HCT116 (cell line): ENCODE measurements around the gene CCN5. TPM values are rescaled to one million over a fixed set of nuclear protein-coding genes. Genes with fewer than 3 reads are reported as not detected.

Experiments used
- ATAC-seq: fragments of 200-7000 bp; cut with Tn5 transposase; 2 replicates; pipeline ENCODE4 v1.9.1; 2020; ENCODE audit warnings: mild to moderate bottlenecking, moderate library complexity
- BruUV-seq: library from RNA; stranded (reverse); fragments of 400-500 nt; replicated peaks from 2 replicates; lab custom pipeline; 2021; lab: Mats Ljungman, UMichigan
- CTCF ChIA-PET: fragments of 300-600 bp; sonication (Branson Sonifier 250); formaldehyde crosslinking; loops from one replicate; lab custom pipeline; 2021; ENCODE audit warnings: antibody characterized with exemption; lab: Charles Lee
- POLR2A ChIA-PET: fragments of 300-600, 350-600 bp; sonication (Branson Sonifier 250); formaldehyde crosslinking; loops from one replicate; lab custom pipeline; 2021; ENCODE audit warnings: antibody characterized with exemption; lab: Charles Lee
- RAD21 ChIA-PET, 2 experiments: fragments of 300-600 bp; sonication (Branson Sonifier 250); formaldehyde crosslinking; loops; one replicate each; lab custom pipeline; 2023; ENCODE audit warnings: low total read pairs in 2 of 2; ENCODE audit not compliant: uncharacterized antibody in 2 of 2, unreplicated experiment in 2 of 2, low non-redundant PET in 1 of 2; lab: Charles Lee
- DNase-seq: peaks from one replicate; pipeline ENCODE4 v3.0.0-alpha.2; 2010; ENCODE audit warnings: low read depth, low spot score
- H2AFZ ChIP-seq: fragments of 200-600 bp; shearing (Covaris generic), sonication (generic); 2 replicates; pipeline ENCODE4 v1.6.1; 2017; ENCODE audit warnings: low read depth, mixed run types, mixed read lengths, antibody characterized with exemption, low read length; ENCODE audit not compliant: poor library complexity, severe bottlenecking
- H3K27ac ChIP-seq: 2 replicates; pipeline ENCODE4 v1.5.1; 2012; ENCODE audit warnings: low read depth, low read length
- H3K27me3 ChIP-seq: fragments of 200-600 bp; sonication (generic); 2 replicates; pipeline ENCODE4 v1.6.1; 2016; ENCODE audit warnings: mixed run types, low read length, mixed read lengths; ENCODE audit not compliant: insufficient read depth
- H3K36me3 ChIP-seq, 2 experiments: fragments of 200-500 bp in 1 of 2; fragments of 200-600 bp in 1 of 2; sonication (Bioruptor generic) in 1 of 2; sonication (generic) in 1 of 2; 2 replicates each; pipeline versions ENCODE4 v1.5.1 to v1.6.1; 2014 to 2016; ENCODE audit warnings: low read length in 2 of 2, inconsistent platforms in 1 of 2, mixed read lengths in 1 of 2, mixed run types in 1 of 2; ENCODE audit not compliant: insufficient read depth in 2 of 2, control insufficient read depth in 1 of 2
- H3K4me1 ChIP-seq, 2 experiments: fragments of 200-600 bp in 1 of 2; sonication (generic) in 1 of 2; 2 replicates each; pipeline versions ENCODE4 v1.5.1 to v1.6.1; 2012 to 2017; ENCODE audit warnings: low read length in 2 of 2, inconsistent platforms in 1 of 2, mild to moderate bottlenecking in 1 of 2, mixed read lengths in 1 of 2, mixed run types in 1 of 2, moderate library complexity in 1 of 2; ENCODE audit not compliant: insufficient read depth in 2 of 2, control insufficient read depth in 1 of 2
- H3K4me2 ChIP-seq: fragments of 200-600 bp; sonication (generic); 2 replicates; pipeline ENCODE4 v1.6.1; 2017; ENCODE audit warnings: mixed run types, low read length, mixed read lengths
- H3K4me3 ChIP-seq, 2 experiments: fragments of 200-600 bp in 1 of 2; sonication (generic) in 1 of 2; replicated peaks in 1 of 2; 2 replicates each; pipeline ENCODE4 v1.5.1; 2011 to 2016; ENCODE audit warnings: low read length in 2 of 2, control low read depth in 1 of 2, low read depth in 1 of 2, mild to moderate bottlenecking in 1 of 2, mixed read lengths in 1 of 2, mixed run types in 1 of 2
- H3K79me2 ChIP-seq: fragments of 200-600 bp; sonication (generic); 2 replicates; pipeline ENCODE4 v1.6.1; 2017; ENCODE audit warnings: mild to moderate bottlenecking, mixed run types, low read length, moderate library complexity, mixed read lengths; ENCODE audit not compliant: insufficient read depth
- H3K9ac ChIP-seq: fragments of 200-600 bp; sonication (generic); 2 replicates; pipeline ENCODE4 v1.6.1; 2016; ENCODE audit warnings: low read length, mixed read lengths
- H3K9me2 ChIP-seq: fragments of 200-600 bp; sonication (generic), shearing (Covaris generic); 2 replicates; pipeline ENCODE4 v1.6.1; 2017; ENCODE audit warnings: mixed run types, mild to moderate bottlenecking, moderate library complexity; ENCODE audit not compliant: insufficient read depth
- H3K9me3 ChIP-seq, 2 experiments: fragments of 200-500 bp in 1 of 2; fragments of 200-600 bp in 1 of 2; sonication (Bioruptor generic) in 1 of 2; sonication (generic) in 1 of 2; 2 replicates each; pipeline ENCODE4 v1.6.1; 2014 to 2017; ENCODE audit warnings: low read length in 2 of 2, mixed read lengths in 2 of 2, inconsistent platforms in 1 of 2, low read depth in 1 of 2, mild to moderate bottlenecking in 1 of 2, mixed run types in 1 of 2, moderate library complexity in 1 of 2; ENCODE audit not compliant: control insufficient read depth in 1 of 2, insufficient read depth in 1 of 2
- H4K20me1 ChIP-seq: fragments of 200-600 bp; sonication (generic), shearing (Covaris generic); 2 replicates; pipeline ENCODE4 v1.6.1; 2017; ENCODE audit warnings: mixed run types, mild to moderate bottlenecking, moderate library complexity; ENCODE audit not compliant: insufficient read depth
- CBX3 ChIP-seq: IDR thresholded peaks from 2 replicates; pipeline ENCODE4 v1.6.1; 2012; ENCODE audit warnings: low read depth
- CEBPB ChIP-seq: IDR thresholded peaks from 2 replicates; pipeline ENCODE4 v1.6.1; 2012; ENCODE audit warnings: low read depth
- CTCF ChIP-seq, 3 experiments: fragments of 200-600 bp in 1 of 3; sonication (generic) in 1 of 3; IDR thresholded peaks in 2 of 3; conservative IDR thresholded peaks in 1 of 3; 2 replicates each; pipeline ENCODE4 v1.5.1; 2012 to 2017; ENCODE audit warnings: low read depth in 2 of 3, low read length in 2 of 3, antibody characterized with exemption in 1 of 3, borderline replicate concordance in 1 of 3, control low read depth in 1 of 3, mild to moderate bottlenecking in 1 of 3, mixed read lengths in 1 of 3, mixed run types in 1 of 3, moderate library complexity in 1 of 3; ENCODE audit not compliant: insufficient read depth in 1 of 3
- JUND ChIP-seq: IDR thresholded peaks from 2 replicates; pipeline ENCODE4 v1.6.1; 2012
- RAD21 ChIP-seq: IDR thresholded peaks from 2 replicates; pipeline ENCODE4 v1.6.1; 2012; ENCODE audit warnings: low read depth, mild to moderate bottlenecking
- SP1 ChIP-seq: IDR thresholded peaks from 2 replicates; pipeline ENCODE4 v1.6.1; 2012; ENCODE audit warnings: low read depth
- intact Hi-C: fragments of 100-400 bp; cut with micrococcal nuclease; formaldehyde crosslinking; loops from 2 replicates; pipeline ENCODE4 v1.10.0; 2022
- total RNA-seq: library from RNA; stranded (reverse); gene quantifications from one replicate; pipeline ENCODE4 v1.2.1, GENCODE V29; 2021; ENCODE audit not compliant: unreplicated experiment

The CCN5 gene
- total RNA-seq, 1 experiment from 2014 or later = 0.20 TPM

GRCh38 chr20:44716309-44717106 lies 1.3 kb downstream of the CCN5 start:
- no peaks in the 10 kb centered on the region for H3K79me2 ChIP-seq
- TF ChIP-seq JUND = no peak
- TF ChIP-seq CBX3 = no peak
- no peak for TF ChIP-seq CEBPB
- H3K4me3 ChIP-seq = no peak overlapping the region
- H3K27ac ChIP-seq = no peak overlapping the region
- ATAC-seq = no peak
- H2AFZ ChIP-seq = no peak overlapping the region
- H3K9me3 ChIP-seq = no peaks in the 10 kb centered on the region
- no TSS peak for BruUV-seq
- CTCF ChIA-PET = no interaction called here
- H3K4me2 ChIP-seq = no peak overlapping the region
- 0 out of 2 replicates have a peak, but pooled peaks cover 3% of the 10 kb centered on the region for H3K27me3 ChIP-seq
- POLR2A ChIA-PET = no interaction called here
- H3K4me1 ChIP-seq = peaks cover 39 to 41% of the 10 kb centered on the region in 2 experiments
- H4K20me1 ChIP-seq = no peaks in the 10 kb centered on the region
- H3K9ac ChIP-seq = no peak overlapping the region
- RAD21 ChIA-PET = no interaction called here
- intact Hi-C loops = no loop called here
- no peaks in the 10 kb centered on the region for H3K9me2 ChIP-seq
- H3K36me3 ChIP-seq = no peaks in the 10 kb centered on the region
- DNase-seq = no peak

GRCh38 chr20:44717986-44718385 lies 2.8 kb downstream of the CCN5 start:
- Histone ChIP-seq H4K20me1 (no peaks in the 10 kb centered on the region), H3K9me2 (no peaks in the 10 kb centered on the region), H2AFZ (no peak overlapping the region), H3K4me2 (peak overlapping the region; percentile 41), H3K36me3 (no peaks in the 10 kb centered on the region), H3K4me3 (no peak overlapping the region), H3K27ac (no peak overlapping the region), H3K27me3 (no peaks in the 10 kb centered on the region), H3K79me2 (no peaks in the 10 kb centered on the region), H3K9ac (no peak overlapping the region), H3K4me1 (peaks cover 46 to 47% of the 10 kb centered on the region in 2 experiments), H3K9me3 (no peaks in the 10 kb centered on the region)
- TF ChIP-seq CTCF (IDR thresholded peaks at IDR 0.05 in 2 of 3, conservative IDR thresholded peaks at IDR 0.05 in 1 of 3; ENCODE audit: borderline replicate concordance in 1 of 3, insufficient read depth in 1 of 3, low read depth in 2 of 3, low read length in 2 of 3) (peak in 2 of 3 experiments; percentile 73 to 74; a peak in 4 of 6 replicates), SP1 (no peak), RAD21 (peak; percentile 19; the same call in 1 of the 2 replicates)
- ChIA-PET POLR2A (no interaction called here), CTCF (interaction anchor here (0.7 to 1.5 kb wide), 2 partner anchors 14 to 602 kb away, joined by 3 to 4 read pairs; no protein-coding TSS in a partner anchor), RAD21 (no interaction called here)
- intact Hi-C loops = no loop called here
- ATAC-seq = peak; percentile 59
- no TSS peak for BruUV-seq
- no peak for DNase-seq
